Amniotic epithelial cell (primary cell): Measurements from ENCODE around the gene RINT1.

ENCODE experiments used
- DNase-seq: peaks from one replicate; pipeline ENCODE4 v3.0.0-alpha.2; 2010; ENCODE audit warnings: low read depth

Gene RINT1

GRCh38 chr7:105599551-105599950 lies 67.5 kb downstream of the RINT1 start:
- peak; percentile 76 for DNase-seq

- peak; percentile 20 for DNase-seq
These were observed 68.9 kb downstream of the RINT1 start for GRCh38 chr7:105600720-105601550.

GRCh38 chr7:105602325-105603305 lies 70.6 kb downstream of the RINT1 start:
- DNase-seq = peak; percentile 56

GRCh38 chr7:105610165-105610930 lies 78.3 kb downstream of the RINT1 start:
- DNase-seq = no peak

DNA sequence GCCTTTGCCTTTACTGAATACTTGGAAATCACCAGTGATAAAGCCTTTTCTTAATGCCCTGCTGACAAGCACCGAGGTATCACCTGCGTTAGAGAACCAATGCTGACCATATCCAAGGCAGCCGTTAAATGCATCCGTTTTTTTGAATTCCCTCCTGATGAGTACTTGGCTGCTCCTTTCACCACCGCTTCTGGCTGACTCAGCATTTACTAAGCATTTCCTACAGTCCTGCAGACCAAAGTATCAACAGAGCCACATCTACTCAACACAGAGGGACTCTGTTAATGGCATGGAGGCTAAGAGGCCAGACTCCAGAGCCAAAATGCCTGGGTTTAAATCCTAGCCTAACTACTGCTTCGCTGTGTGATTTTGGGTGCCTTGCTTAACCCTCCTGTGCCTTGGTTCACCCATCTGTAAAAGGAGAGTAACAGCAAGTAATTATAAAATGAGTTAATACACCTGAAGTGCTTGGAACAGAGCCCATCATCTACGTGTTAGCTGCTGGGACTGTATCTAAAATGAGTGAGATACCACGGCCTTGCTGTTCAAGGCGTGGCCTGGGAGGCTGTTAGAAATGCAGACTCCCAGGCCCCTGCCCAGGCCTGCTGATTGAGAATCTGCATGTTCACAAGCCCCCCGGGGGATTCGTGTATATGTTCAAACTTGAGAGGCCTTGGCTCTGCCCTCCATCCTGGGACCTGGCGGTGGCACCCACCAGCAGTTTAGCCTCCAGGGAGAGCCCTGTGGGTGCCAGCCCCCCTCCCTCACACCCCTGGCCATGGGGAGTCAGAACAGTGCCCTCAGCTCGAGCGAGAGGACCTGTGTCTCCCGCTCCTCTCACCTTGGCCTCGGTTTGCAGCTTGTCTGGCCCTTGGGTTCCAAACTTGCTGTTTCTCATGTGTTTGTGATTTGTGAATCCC lies 80.1 kb downstream of the RINT1 start:
- DNase-seq = peak; percentile 42

GRCh38 chr7:105612806-105613205 lies 80.8 kb downstream of the RINT1 start:
- no peak for DNase-seq

DNA sequence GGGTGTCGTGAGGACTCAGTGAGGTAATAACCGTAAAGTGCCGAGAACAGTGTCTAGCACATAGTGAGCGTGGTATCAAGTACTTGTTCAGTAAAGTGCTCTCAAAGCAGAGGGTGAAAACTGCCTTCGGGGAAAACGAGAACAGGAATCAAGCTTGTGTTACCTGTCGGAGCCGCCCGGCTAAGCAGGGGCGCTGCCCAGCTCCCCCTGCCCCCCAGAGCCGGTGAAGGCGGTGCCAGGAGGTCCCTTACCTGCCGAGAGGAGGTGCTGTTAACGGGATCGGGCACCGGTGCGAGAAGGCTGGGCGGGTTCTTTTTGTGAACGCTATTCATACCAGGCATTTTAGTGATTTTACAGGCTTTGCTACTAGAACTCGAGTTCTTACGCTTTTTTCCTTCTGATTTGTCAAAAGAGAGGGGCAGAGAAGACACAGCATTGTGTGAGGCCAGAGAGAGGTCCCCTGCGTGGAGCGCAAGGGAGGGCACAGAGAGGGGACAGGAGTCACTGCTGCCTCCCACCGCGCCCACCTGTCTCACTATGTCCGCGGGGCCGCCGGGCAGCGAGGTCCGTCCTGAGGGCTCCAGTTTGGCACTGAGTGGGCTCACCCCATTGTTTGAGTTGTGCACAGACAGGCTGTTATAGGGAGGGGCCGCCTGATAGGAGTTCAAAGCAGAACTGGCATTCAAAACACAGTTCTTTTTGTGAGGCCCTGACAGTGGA lies 81.8 kb downstream of the RINT1 start:
- DNase-seq = no peak

GRCh38 chr7:105614341-105614840 lies 82.4 kb downstream of the RINT1 start:
- DNase-seq = no peak
